GM03348 (cell line): ENCODE measurements around the gene DYNLRB1.
A peak's percentile ranks its signal among the peaks of the same experiment; 100 is the strongest.

ENCODE experiments used
- DNase-seq: peaks from one replicate; pipeline ENCODE4 v3.0.0; 2012; ENCODE audit warnings: low spot score

Gene DYNLRB1

GRCh38 chr20:34558320-34559218 is 42.3 kb downstream of the DYNLRB1 start, which contains the start of gene MAP1LC3A:
Gene MAP1LC3A, plus strand, starts transcription at chr20:34558718. Its CDS starts 151 bp downstream, at chr20:34558869.
- peak; percentile 99 for DNase-seq

- DNase-seq = no peak
Observed at GRCh38 chr20:34559311-34560140, 43.3 kb downstream of the DYNLRB1 start.

- DNase-seq = no peak
Observed at GRCh38 chr20:34560141-34560523, 43.9 kb downstream of the DYNLRB1 start.

DNA sequence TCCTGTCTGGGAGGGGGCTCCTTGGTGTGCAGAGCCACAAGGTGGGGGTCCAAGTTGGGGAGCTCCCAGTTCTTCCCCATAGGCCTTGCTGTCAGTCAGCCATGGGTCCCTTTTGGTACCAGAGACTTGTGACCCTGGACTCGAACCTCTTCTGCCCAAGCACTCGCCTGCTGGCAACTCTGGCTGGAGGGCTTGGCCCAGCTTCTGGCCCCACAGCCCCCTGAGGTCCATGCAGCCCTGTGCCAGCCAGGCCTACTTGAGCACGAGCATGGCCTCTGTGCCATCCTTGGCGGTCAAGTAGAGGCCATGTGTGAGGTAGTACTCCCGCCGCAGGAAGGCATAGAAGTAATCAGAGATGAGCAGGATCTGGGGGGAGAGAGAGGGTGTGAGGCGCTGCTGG is 44.4 kb downstream of the DYNLRB1 start:
- DNase-seq = no peak

- DNase-seq = no peak
Observed at GRCh38 chr20:34561661-34562060, 45.4 kb downstream of the DYNLRB1 start.

DNA sequence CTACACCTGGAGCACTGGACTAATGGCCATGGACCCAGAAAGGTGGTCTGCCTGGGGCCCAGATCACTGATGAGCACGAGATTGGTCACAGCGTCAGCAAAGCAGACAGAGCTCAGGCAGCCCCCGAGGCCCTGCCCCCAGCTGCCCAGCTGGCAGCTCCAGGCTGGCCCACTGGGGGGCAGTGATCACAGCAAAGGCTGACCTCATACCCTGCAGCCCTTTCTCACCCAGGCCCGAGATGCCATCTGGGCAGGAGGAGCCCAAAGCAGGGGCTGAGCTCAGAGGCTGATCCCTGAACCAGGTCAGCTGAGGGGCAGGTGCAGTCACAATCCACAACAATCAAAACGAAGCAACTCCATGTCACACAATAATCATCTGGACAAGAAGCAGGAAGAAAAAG is 46.4 kb downstream of the DYNLRB1 start:
- peak; percentile 60 for DNase-seq

DNA sequence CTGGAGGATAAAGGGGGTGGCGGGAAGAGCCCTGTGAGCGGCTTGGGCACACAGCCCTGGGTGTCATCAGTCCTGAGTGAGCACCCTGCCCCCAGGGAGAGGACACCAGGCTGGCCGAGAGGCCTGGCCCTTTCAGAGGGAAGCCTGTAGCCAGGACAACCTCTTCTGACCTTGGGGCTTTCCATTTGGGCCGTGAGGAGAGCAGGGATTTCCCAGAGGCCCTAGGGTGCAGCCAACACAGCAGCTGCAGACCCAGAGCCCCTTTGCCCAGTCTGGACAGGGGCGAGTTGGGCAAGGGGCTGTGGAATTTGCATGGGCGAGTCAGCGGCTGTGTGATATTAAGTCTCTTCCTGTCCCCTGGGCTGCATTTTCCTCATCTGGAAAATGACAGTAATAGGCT is 48.6 kb downstream of the DYNLRB1 start:
- no peak for DNase-seq

- DNase-seq = no peak
Observed at GRCh38 chr20:34566978-34567891, 51.0 kb downstream of the DYNLRB1 start.

DNA sequence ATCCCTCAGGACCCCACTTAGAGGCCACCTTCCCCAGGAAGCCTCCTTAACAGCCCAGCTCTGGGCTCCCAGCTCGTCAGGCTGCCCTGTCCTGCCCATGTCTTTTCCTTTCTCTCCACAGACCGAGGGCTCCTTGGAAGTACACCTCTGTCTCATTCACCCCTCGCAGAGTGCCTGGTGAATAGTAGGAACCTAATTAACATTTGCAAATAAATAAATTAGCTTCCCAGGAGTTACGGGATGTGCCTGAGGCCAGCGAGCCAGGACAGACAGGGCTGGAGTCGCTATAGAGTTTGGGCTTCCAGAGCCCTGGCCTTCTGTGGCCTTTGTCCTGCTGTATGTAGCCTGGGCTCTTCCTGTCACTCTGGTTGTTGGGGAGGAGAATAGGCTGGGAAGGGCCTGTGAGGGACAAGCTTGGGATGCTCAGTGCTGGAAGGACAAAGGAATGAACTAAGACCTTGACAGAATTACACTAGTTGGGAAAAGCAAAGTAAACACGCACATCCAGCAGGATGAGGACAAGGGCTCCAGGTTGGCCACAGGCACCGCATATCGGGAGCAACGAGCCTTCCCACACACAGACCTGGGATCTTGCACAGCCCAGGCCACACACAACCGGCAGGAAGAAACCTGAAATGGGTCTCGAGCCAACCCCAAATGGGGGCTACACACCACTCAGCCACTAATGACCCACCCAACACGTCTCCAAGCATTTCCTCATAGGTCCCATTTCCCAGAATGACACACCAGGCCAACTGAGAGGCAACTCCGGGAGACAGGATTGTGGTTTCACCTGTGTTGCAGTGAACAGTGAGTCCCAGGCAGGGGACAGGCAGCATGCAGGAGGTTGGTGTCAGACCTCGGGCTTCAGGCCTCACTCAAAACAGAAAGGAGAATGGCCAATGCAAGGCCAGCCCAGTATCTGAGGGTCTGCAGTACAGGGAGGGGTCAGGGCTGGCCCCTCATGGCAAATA is 52.0 kb downstream of the DYNLRB1 start:
- DNase-seq = no peak

DNA sequence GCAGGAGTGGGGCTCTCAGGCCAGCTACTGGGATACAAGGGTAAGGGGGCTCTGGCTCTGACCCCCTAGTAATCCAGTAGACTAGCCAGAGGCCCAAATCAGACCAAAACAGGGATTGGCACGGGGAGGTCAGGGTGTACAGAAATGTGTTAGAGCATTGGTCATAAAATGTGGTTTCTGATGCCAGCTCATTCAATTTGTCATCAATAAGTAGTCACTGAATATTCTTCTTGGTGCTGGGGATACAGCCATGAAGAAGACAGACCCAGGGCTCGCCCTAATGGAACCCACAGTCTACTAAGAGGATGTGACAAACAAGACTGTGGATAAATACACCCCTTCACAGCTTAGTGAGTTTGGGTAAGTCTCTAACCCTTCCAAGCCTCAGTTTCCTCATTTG is 53.4 kb downstream of the DYNLRB1 start:
- DNase-seq = no peak

DNA sequence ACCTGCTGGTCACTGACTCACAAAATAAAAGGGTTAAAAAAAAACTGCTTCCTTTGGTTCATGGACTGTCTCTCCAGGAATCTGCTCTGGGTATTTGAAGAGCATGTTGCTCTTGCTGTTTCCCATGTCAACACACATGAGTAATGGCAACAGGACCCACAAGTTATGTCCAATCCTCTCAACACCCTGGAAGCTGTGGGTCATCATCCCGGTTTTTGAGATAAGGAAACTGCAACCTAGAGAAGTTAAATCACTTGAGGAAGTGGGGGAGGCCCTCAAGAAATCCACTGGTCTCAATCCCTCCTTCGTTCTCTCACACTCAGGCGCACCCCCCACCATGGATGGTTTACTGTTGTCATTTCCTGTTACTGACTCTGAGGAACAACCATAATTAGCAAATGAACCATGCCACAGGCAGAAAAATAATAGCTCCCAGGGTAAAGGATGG is 54.7 kb downstream of the DYNLRB1 start:
- DNase-seq = no peak

- no peak for DNase-seq
Observed at GRCh38 chr20:34571753-34572152, 55.5 kb downstream of the DYNLRB1 start.

GRCh38 chr20:34573541-34574300 is 57.5 kb downstream of the DYNLRB1 start:
- no peak for DNase-seq

- DNase-seq = no peak
Observed at GRCh38 chr20:34574426-34574825, 58.2 kb downstream of the DYNLRB1 start.

GRCh38 chr20:34574861-34575260 is 58.6 kb downstream of the DYNLRB1 start:
- DNase-seq = no peak

DNA sequence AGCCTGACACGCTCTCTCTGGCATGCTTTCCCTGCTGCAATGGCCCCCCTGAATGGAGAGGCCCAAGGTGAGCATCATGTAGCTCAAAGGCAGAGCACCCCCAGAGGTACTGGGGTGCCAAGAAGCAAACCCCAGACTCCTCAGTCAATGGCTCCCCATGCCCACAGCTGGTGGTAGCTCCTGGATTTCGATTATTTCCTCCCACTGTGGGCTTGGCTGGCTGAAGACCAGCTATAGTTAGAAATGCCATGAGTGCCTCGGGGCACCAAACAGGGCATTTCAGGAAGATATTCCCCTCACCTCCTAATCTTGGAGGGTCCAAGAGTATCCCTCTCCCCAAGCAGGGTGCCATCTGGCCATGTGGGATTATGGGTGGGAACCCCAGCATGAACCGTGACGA is 59.0 kb downstream of the DYNLRB1 start:
- no peak for DNase-seq

- DNase-seq = no peak
Observed at GRCh38 chr20:34575756-34576155, 59.5 kb downstream of the DYNLRB1 start.

- no peak for DNase-seq
Observed at GRCh38 chr20:34577061-34577460, 60.8 kb downstream of the DYNLRB1 start.

GRCh38 chr20:34578025-34578424 is 61.8 kb downstream of the DYNLRB1 start:
- no peak for DNase-seq

GRCh38 chr20:34578521-34578920 is 62.3 kb downstream of the DYNLRB1 start:
- no peak for DNase-seq
